Coronary artery (tissue), 2 donors: ENCODE results near the gene GLB1L3.
"Not testable (repeated sequence)": the region's sequence is repeated elsewhere in the genome, so short reads cannot be mapped to it uniquely, and the experiment has no call there.

ENCODE experiments used
- DNase-seq: peaks from one replicate; pipeline ENCODE4 v3.0.0-alpha.2; 2017; ENCODE audit warnings: low spot score
- H3K27ac ChIP-seq, 2 donors: fragments of 200-600 bp; sonication (generic); one replicate each; pipeline ENCODE4 v1.5.1; 2016 to 2019
- H3K4me3 ChIP-seq: fragments of 200-600 bp; sonication (generic); 2 replicates; pipeline ENCODE4 v1.5.1; 2016; ENCODE audit warnings: mild to moderate bottlenecking, moderate library complexity
- TF ChIP-seq, protein P1 (sequence below): fragments of 200-600 bp; sonication (generic); IDR thresholded peaks from one replicate; pipeline ENCODE4 v1.5.1; 2019; ENCODE audit warnings: antibody characterized with exemption

The GLB1L3 gene

DNA sequence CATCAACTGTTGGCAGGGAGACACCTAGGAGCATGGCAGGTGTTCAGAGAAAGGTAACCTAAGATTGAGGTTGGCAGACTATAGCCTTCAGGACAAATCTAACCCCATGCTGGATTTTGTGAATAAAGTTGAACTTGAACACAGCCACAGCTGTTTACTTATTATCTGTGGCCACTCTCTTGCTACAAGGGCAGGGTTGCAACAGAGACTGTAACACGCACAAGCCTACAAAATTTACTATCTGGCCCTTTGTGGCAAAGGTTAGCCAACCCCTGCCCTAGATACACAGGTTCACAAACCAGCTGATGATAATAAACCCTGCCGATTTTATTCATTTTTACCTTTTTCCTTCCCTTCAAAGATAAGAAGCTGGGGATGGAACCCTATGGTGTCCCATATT is 25.5 kb upstream of the GLB1L3 start:
- no peak for DNase-seq
- TF ChIP-seq, protein P1, sequence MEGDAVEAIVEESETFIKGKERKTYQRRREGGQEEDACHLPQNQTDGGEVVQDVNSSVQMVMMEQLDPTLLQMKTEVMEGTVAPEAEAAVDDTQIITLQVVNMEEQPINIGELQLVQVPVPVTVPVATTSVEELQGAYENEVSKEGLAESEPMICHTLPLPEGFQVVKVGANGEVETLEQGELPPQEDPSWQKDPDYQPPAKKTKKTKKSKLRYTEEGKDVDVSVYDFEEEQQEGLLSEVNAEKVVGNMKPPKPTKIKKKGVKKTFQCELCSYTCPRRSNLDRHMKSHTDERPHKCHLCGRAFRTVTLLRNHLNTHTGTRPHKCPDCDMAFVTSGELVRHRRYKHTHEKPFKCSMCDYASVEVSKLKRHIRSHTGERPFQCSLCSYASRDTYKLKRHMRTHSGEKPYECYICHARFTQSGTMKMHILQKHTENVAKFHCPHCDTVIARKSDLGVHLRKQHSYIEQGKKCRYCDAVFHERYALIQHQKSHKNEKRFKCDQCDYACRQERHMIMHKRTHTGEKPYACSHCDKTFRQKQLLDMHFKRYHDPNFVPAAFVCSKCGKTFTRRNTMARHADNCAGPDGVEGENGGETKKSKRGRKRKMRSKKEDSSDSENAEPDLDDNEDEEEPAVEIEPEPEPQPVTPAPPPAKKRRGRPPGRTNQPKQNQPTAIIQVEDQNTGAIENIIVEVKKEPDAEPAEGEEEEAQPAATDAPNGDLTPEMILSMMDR = no peak
- no peak overlapping the region for H3K4me3 ChIP-seq
- no peak overlapping the region for H3K27ac ChIP-seq

DNA sequence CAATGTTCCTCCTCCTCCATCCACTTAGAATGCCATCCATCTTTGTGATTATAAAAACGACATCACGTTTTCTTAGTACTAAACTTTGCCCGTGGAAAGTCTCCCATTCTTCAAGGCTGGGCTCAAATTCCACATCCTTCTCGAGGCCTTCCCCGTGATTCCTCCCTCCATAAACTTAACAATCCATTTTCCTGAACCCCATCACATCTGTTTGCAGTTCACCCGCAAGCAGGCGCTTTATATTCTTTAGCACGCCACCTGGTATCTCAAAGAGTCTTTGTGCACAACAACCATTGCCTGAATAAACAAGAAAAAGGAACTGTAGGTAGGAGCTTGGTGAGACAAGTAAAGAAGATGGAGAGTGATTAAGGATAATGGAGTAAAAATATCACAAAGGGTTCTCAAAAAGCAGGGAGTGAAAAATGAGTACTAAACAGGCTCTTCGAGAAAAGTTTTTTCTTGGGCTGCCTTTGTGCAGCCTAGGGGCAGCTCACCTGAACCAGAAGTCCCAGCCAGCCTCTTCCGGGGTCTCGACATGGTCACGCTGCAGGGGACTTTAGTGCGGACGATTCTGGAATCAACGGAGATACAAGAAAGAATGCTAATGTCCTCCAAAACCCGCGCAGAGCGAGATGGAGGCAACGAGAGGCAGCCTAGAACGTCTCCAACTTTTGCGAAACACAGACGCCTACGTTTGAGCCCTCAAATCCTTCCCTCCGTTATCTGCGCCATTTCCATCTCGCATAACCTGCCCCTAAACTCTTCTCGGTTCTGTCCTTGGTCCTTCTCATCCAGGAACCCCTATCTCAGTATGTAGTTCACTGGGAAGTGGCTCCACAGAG is 23.6 kb upstream of the GLB1L3 start:
- no peak for DNase-seq

DNA sequence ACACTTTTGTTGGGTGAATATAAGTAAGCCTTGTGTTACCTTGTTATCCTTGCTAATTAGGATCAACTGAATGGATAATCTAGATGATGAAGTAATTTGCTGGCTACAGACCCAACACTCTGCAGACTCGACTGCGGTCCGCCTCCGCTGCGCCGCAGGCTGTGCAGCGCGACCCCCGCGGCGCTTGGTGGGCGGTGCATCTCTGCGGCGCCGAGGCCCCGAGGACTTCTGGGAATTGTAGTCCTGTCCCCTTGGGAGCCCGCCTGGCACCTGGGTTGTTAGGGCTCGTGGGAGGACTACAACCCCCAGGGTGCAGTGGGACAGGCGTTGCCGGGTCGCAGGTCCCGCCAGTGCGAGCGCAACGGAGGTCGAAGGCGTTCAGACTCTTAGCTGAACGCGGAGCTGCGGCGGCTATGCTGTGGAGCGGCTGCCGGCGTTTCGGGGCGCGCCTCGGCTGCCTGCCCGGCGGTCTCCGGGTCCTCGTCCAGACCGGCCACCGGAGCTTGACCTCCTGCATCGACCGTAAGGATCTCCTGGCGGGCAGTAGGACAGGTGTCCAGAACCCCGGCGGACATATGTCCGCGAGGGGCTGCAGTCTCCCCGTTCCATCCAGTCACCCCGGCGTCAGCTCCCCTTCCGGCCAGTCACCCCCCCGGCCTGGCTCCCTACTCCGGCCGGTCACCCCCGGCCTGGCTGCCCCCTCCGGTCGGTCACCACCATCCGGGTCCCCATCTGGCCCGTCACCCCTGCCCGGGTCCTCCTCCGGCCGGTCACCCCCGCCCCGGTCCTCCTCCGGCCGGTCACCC is 22.8 kb upstream of the GLB1L3 start, which contains the start of the genes ACAD8 and THYN1:
TSS of gene ACAD8 (plus strand) at position 381 of the 806 bp plus-strand sequence. CDS start at position 414, 33 bp downstream.
TSS of gene THYN1 (minus strand) at position 165 of the 806 bp plus-strand sequence. CDS start 470 bp downstream, outside the sequence.
- TF ChIP-seq, protein P1 = no peak
- Histone ChIP-seq H3K4me3 (peak within 1 kb of the TSS; percentile 99), H3K27ac (peak within 1 kb of the TSS in 1 of 2 donors; percentile 86)
- DNase-seq = peak; percentile 96

More for the DNA sequence above, 23.6 kb upstream of the GLB1L3 start:
- Histone ChIP-seq H3K27ac (peak overlapping the region in 1 of 2 donors; percentile 86), H3K4me3 (peak overlapping the region; percentile 99)
- TF ChIP-seq, protein P1 = no peak

DNA sequence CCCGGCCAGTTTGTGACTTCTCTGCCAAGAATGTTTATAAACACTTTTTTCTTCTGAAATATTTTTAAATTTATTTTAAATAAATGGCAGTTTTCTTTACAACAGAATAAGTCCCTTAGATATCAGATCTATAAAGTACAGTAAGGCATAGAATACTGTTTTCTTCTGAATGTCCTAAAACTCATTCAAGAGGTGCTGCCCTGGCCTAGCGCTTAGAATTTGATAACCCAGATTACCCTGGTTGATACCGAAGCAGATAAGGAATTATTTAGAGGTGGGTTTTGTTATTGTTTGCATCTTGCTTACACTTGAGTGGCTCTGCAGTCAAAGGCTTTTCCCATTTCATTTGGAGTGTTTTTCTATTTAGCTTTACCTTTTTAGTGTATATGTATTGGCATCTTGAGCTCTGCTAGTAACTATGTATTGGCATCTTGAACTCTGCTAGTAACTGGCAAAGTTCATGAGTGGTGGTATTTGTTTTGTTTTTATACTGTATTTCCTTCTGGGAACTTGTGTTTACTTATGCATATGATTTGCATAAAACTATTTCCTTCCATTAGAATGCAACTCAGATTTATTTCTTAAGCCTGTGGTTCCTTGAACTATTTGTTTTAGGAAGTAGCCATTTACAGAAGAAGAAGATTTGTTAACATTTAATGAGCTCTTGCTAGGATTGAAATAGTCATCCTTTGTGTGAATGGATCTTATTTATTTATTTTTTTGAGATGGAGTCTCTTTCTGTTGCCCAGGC is 21.6 kb upstream of the GLB1L3 start:
- DNase-seq = no peak
- Histone ChIP-seq H3K27ac (no peak overlapping the region), H3K4me3 (peak overlapping the region; percentile 99)
- TF ChIP-seq, protein P1 = no peak

DNA sequence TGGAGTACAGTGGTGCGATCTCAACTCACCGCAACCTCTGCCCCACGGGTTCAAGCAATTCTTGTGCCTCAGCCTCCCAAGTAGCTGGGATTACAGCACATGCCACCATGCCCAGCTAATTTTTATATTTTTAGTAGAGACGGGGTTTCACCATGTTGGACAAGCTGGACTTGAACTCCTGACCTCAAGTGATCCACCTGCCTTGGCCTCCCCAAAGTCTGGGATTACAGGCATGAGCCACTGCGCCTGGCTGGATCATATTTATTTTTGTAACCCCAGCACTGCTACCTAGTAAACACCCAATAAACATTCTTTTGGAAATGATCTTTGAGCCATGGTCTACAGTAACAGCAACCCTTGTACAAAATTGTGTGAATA is 21.0 kb upstream of the GLB1L3 start:
- H3K27ac ChIP-seq, DNase-seq, H3K4me3 ChIP-seq: not testable (repeated sequence)

DNA sequence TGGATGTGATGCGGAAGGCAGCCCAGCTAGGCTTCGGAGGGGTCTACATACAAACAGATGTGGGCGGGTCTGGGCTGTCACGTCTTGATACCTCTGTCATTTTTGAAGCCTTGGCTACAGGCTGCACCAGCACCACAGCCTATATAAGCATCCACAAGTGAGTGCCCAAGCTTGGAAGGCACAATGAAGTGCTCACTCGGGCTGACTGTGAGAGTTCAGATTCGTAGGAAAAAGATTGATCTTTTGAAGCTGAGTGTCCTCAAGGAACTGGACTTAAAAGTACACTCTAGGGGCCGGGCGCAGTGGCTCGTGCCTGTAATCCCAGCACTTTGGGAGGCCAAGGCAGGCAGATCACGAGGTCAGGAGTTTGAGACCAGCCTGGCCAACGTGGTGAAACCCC is 19.1 kb upstream of the GLB1L3 start:
- Histone ChIP-seq H3K4me3 (no peak overlapping the region), H3K27ac (no peak overlapping the region)
- TF ChIP-seq, protein P1 = no peak
- no peak for DNase-seq

DNA sequence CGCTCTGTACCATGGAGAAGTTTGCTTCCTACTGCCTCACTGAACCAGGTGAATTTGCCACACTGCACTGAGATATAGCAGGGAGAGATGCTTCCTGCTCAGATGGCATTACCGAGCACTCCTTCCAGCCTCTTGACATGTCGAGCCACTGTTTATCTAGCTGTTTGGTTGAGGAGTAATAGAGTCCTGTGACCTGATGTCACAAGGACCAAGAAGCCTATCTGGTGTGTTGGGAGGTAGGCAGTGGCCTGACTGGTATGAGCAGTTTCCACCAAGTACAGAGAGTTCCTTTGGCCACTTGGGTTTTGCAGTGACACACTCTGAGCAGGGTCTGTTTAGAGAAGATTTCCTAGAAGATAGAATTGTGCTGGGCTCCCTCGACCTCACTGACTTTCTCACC is 17.6 kb upstream of the GLB1L3 start:
- DNase-seq = no peak
- H3K27ac ChIP-seq = no peak overlapping the region
- TF ChIP-seq, protein P1 = no peak
- H3K4me3 ChIP-seq = no peak overlapping the region
